ENCODE measurements around the gene TMEM81. TPM values are rescaled to one million over a fixed set of nuclear protein-coding genes. Genes with fewer than 3 reads are reported as not detected.

The TMEM81 gene
- total and polyA plus RNA-seq, 10 of the 15 experiments (the other 5 are each of a cell fraction or from before 2014, with no cell fraction given): 0.62 to 2.2 (median 1.1) TPM

DNA sequence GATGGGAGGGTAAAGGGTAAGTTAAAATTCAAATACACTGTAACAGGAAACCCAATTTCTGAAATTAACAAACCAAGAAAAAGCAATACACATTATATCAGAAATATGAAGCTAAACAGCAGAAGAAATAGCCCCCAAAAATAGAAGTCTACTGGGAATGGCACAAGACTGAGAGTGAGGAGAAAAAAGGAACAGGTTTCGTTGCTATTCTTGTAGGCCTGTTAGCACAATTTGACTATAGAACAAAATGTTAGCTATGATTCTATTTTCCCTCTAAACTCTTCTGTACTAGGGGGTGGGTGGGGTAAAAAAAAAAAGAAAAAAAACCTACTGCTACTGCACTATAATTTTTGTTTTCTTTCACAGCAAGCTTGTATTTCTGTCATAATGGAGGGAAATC, 25.0 kb upstream of the TMEM81 start:
- Histone ChIP-seq H3K9me3 (replicated peaks; ENCODE audit: control insufficient read depth, insufficient read depth, low read length) (no peaks in the 10 kb centered on the region), H3K27me3 (replicated peaks in 1 of 2; ENCODE audit: control insufficient read depth in 2 of 2, insufficient read depth in 2 of 2, low read length in 1 of 2) (no peaks in the 10 kb centered on the region), H4K20me1 (ENCODE audit: control insufficient read depth, insufficient read depth) (no peaks in the 10 kb centered on the region), H3K4me1 (ENCODE audit: control insufficient read depth, insufficient read depth, low read length) (no peaks in the 10 kb centered on the region), H3K4me2 (ENCODE audit: control insufficient read depth, insufficient read depth) (no peak overlapping the region), H3K36me3 (ENCODE audit: control insufficient read depth in 2 of 2, insufficient read depth in 2 of 2, low read length in 1 of 2) (peaks cover 5 to 8% of the 10 kb centered on the region in 2 experiments), H3K27ac (ENCODE audit: control insufficient read depth, insufficient read depth) (no peak overlapping the region), H3K4me3 (no peak overlapping the region), H3K9ac (ENCODE audit: control insufficient read depth, insufficient read depth, low read length) (no peak overlapping the region), H2AFZ (ENCODE audit: control insufficient read depth, low read depth, low read length) (no peak overlapping the region), H3K79me2 (ENCODE audit: control insufficient read depth, insufficient read depth, low read length) (no peaks in the 10 kb centered on the region)
- RAD21 ChIA-PET (ENCODE audit: unreplicated experiment): interaction anchor here (0.8 kb wide), 1 partner anchor 12 kb away, joined by 3 read pairs; the partner anchor contains the start of gene RBBP5
- in situ Hi-C loops (cut with MboI) (no loop called here), intact Hi-C loops (cut with micrococcal nuclease; ENCODE audit: unreplicated experiment) (no loop called here)
- WGBS (ENCODE audit: insufficient coverage, insufficient replicate concordance, low lambda C conversion rate, missing lambda C conversion rate): 88% methylated on average over 1 of the region's 1 CpG
- TF ChIP-seq CREM (IDR thresholded peaks at IDR 0.05; ENCODE audit: low read depth) (no peak), EP300 (IDR thresholded peaks at IDR 0.05; ENCODE audit: borderline replicate concordance in 1 of 2, control insufficient read depth in 1 of 2, low read depth in 2 of 2, low read length in 2 of 2) (no peak), ASH2L (IDR thresholded peaks at IDR 0.05; ENCODE audit: borderline replicate concordance, low read depth) (no peak)
- TF ChIP-seq, protein P1, sequence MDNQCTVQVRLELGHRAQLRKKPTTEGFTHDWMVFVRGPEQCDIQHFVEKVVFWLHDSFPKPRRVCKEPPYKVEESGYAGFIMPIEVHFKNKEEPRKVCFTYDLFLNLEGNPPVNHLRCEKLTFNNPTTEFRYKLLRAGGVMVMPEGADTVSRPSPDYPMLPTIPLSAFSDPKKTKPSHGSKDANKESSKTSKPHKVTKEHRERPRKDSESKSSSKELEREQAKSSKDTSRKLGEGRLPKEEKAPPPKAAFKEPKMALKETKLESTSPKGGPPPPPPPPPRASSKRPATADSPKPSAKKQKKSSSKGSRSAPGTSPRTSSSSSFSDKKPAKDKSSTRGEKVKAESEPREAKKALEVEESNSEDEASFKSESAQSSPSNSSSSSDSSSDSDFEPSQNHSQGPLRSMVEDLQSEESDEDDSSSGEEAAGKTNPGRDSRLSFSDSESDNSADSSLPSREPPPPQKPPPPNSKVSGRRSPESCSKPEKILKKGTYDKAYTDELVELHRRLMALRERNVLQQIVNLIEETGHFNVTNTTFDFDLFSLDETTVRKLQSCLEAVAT (IDR thresholded peaks at IDR 0.05): no peak
- SMC1A ChIA-PET (ENCODE audit: uncharacterized antibody, unreplicated experiment): interaction anchor here (1.0 to 1.5 kb wide), 7 partner anchors 12 to 147 kb away, joined by 3 to 10 read pairs (median 4); partner anchors contain the start of gene RBBP5
- FAIRE-seq (no peak), ATAC-seq (no peak), DNase-seq (ENCODE audit: low read depth, low spot score) (no peak)
- POLR2A ChIA-PET: interaction anchor here (0.6 to 1.7 kb wide), 2 partner anchors 12 to 17 kb away, joined by 3 to 5 read pairs; partner anchors contain the start of gene RBBP5
- BruUV-seq (replicated peaks): no TSS peak
- CTCF ChIA-PET: interaction anchor here (1.1 to 2.8 kb wide), 10 partner anchors 10 to 119 kb away, joined by 3 to 13 read pairs (median 6); partner anchors contain the start of genes RBBP5 and TMCC2

DNA sequence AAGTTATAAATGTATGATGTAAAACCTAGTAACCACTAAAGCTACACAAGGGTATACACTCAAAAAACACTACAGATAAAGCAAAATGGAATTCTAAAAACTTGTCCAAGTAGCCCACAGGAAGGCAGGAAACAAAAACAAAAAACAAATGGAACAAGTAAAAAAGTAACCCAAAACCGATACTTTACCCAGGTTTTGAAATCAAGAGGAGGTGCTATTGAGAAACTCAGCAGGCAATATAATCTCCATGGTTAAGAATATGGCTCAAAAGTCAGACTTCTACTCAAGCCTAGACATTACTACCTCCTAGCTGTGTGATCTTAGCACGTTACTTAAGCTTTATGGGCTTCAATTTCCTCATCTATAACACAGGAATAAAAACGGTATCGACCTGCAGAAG, 24.2 kb upstream of the TMEM81 start:
- no TSS peak for BruUV-seq (replicated peaks)
- CTCF ChIA-PET: interaction anchor here (1.4 to 2.8 kb wide), 3 partner anchors 13 to 120 kb away, joined by 3 to 13 read pairs (median 10); partner anchors contain the start of genes RBBP5 and TMCC2
- Histone ChIP-seq H3K4me3 (no peak overlapping the region), H3K9me3 (replicated peaks; ENCODE audit: control insufficient read depth, insufficient read depth, low read length) (no peaks in the 10 kb centered on the region), H3K9ac (ENCODE audit: control insufficient read depth, insufficient read depth, low read length) (no peak overlapping the region), H3K27me3 (replicated peaks in 1 of 2; ENCODE audit: control insufficient read depth in 2 of 2, insufficient read depth in 2 of 2, low read length in 1 of 2) (no peaks in the 10 kb centered on the region), H2AFZ (ENCODE audit: control insufficient read depth, low read depth, low read length) (no peak overlapping the region), H4K20me1 (ENCODE audit: control insufficient read depth, insufficient read depth) (no peaks in the 10 kb centered on the region), H3K4me1 (ENCODE audit: control insufficient read depth, insufficient read depth, low read length) (no peaks in the 10 kb centered on the region), H3K36me3 (ENCODE audit: control insufficient read depth in 2 of 2, insufficient read depth in 2 of 2, low read length in 1 of 2) (peaks cover 4 to 7% of the 10 kb centered on the region in 2 experiments), H3K4me2 (ENCODE audit: control insufficient read depth, insufficient read depth) (no peak overlapping the region), H3K27ac (ENCODE audit: control insufficient read depth, insufficient read depth) (no peak overlapping the region), H3K79me2 (ENCODE audit: control insufficient read depth, insufficient read depth, low read length) (no peaks in the 10 kb centered on the region)
- POLR2A ChIA-PET: interaction anchor here (1.7 kb wide), 1 partner anchor 13 kb away, joined by 5 read pairs; the partner anchor contains the start of gene RBBP5
- intact Hi-C loops (cut with micrococcal nuclease; ENCODE audit: unreplicated experiment): no loop called here
- ATAC-seq: no peak
- no peak for DNase-seq (ENCODE audit: low read depth, low spot score)
- WGBS (ENCODE audit: insufficient coverage, insufficient replicate concordance, low lambda C conversion rate, missing lambda C conversion rate): 84% methylated on average over 4 of the region's 4 CpGs
- FAIRE-seq: no peak
- SMC1A ChIA-PET (ENCODE audit: uncharacterized antibody, unreplicated experiment): interaction anchor here (1.4 kb wide), 1 partner anchor 33 kb away, joined by 7 read pairs; no protein-coding TSS in a partner anchor
- in situ Hi-C loops (cut with MboI): no loop called here
- RAD21 ChIA-PET (ENCODE audit: unreplicated experiment): no interaction called here
- TF ChIP-seq, protein P2, sequence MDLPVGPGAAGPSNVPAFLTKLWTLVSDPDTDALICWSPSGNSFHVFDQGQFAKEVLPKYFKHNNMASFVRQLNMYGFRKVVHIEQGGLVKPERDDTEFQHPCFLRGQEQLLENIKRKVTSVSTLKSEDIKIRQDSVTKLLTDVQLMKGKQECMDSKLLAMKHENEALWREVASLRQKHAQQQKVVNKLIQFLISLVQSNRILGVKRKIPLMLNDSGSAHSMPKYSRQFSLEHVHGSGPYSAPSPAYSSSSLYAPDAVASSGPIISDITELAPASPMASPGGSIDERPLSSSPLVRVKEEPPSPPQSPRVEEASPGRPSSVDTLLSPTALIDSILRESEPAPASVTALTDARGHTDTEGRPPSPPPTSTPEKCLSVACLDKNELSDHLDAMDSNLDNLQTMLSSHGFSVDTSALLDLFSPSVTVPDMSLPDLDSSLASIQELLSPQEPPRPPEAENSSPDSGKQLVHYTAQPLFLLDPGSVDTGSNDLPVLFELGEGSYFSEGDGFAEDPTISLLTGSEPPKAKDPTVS (IDR thresholded peaks at IDR 0.05; ENCODE audit: low read depth, low read length): no peak
- TF ChIP-seq, protein P3, sequence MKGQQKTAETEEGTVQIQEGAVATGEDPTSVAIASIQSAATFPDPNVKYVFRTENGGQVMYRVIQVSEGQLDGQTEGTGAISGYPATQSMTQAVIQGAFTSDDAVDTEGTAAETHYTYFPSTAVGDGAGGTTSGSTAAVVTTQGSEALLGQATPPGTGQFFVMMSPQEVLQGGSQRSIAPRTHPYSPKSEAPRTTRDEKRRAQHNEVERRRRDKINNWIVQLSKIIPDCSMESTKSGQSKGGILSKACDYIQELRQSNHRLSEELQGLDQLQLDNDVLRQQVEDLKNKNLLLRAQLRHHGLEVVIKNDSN (IDR thresholded peaks at IDR 0.05; ENCODE audit: borderline replicate concordance, extremely low read length, insufficient read depth, low read depth, low read length): no peak
- TF ChIP-seq YY1 (IDR thresholded peaks at IDR 0.05; ENCODE audit: low read depth, low read length): no peak
- TF ChIP-seq, protein P4, sequence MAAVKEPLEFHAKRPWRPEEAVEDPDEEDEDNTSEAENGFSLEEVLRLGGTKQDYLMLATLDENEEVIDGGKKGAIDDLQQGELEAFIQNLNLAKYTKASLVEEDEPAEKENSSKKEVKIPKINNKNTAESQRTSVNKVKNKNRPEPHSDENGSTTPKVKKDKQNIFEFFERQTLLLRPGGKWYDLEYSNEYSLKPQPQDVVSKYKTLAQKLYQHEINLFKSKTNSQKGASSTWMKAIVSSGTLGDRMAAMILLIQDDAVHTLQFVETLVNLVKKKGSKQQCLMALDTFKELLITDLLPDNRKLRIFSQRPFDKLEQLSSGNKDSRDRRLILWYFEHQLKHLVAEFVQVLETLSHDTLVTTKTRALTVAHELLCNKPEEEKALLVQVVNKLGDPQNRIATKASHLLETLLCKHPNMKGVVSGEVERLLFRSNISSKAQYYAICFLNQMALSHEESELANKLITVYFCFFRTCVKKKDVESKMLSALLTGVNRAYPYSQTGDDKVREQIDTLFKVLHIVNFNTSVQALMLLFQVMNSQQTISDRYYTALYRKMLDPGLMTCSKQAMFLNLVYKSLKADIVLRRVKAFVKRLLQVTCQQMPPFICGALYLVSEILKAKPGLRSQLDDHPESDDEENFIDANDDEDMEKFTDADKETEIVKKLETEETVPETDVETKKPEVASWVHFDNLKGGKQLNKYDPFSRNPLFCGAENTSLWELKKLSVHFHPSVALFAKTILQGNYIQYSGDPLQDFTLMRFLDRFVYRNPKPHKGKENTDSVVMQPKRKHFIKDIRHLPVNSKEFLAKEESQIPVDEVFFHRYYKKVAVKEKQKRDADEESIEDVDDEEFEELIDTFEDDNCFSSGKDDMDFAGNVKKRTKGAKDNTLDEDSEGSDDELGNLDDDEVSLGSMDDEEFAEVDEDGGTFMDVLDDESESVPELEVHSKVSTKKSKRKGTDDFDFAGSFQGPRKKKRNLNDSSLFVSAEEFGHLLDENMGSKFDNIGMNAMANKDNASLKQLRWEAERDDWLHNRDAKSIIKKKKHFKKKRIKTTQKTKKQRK (IDR thresholded peaks at IDR 0.05; ENCODE audit: low read depth, low read length): no peak

Measured in GM12878 (cell line).